HepG2 (cell line): ENCODE measurements around the gene SYT7. TPM values are rescaled to one million over a fixed set of nuclear protein-coding genes. Genes with fewer than 3 reads are reported as not detected.
A peak's percentile ranks its signal among the peaks of the same experiment; 100 is the strongest.

Experiments
- BHLHE40 ChIP-seq: IDR thresholded peaks from 2 replicates; pipeline ENCODE4 v1.6.1; 2011; ENCODE audit warnings: low read length, improper control_type of control experiment
- BRCA1 ChIP-seq: sonication (generic); formaldehyde crosslinking; IDR thresholded peaks from 2 replicates; pipeline ENCODE4 v1.4.0; 2020; ENCODE audit warnings: missing genetic modification reagents
- BRD4 ChIP-seq: sonication (generic); formaldehyde crosslinking; IDR thresholded peaks from 2 replicates; pipeline ENCODE4 v1.4.0; 2020; ENCODE audit warnings: missing genetic modification reagents
- CBFB ChIP-seq: sonication (generic); formaldehyde crosslinking; IDR thresholded peaks from 2 replicates; pipeline ENCODE4 v1.4.0; 2020; ENCODE audit warnings: missing genetic modification reagents
- FOSL1 ChIP-seq: sonication (generic); formaldehyde crosslinking; IDR thresholded peaks from 2 replicates; pipeline ENCODE4 v1.9.0; 2021; ENCODE audit warnings: missing genetic modification reagents, borderline replicate concordance
- FOXO4 ChIP-seq: sonication (generic); formaldehyde crosslinking; conservative IDR thresholded peaks from 2 replicates; pipeline ENCODE4 v1.8.1; 2023; ENCODE audit warnings: missing genetic modification reagents
- HNRNPLL ChIP-seq: fragments of 200-400 bp; formaldehyde crosslinking; IDR thresholded peaks from 2 replicates; pipeline ENCODE4 v1.6.1; 2017; ENCODE audit warnings: mild to moderate bottlenecking, low read depth, low read length; ENCODE audit not compliant: poor library complexity, severe bottlenecking
- HNRNPUL1 ChIP-seq: fragments of 200-400 bp; formaldehyde crosslinking; IDR thresholded peaks from 2 replicates; pipeline ENCODE4 v1.6.1; 2017; ENCODE audit warnings: low read depth, mild to moderate bottlenecking, low read length, moderate library complexity
- PRPF4 ChIP-seq: fragments of 200-400 bp; formaldehyde crosslinking; IDR thresholded peaks from 2 replicates; pipeline ENCODE4 v1.6.1; 2016; ENCODE audit warnings: low read length, low read depth; ENCODE audit not compliant: poor library complexity, severe bottlenecking
- RBM22 ChIP-seq: fragments of 200-400 bp; formaldehyde crosslinking; optimal IDR thresholded peaks from 2 replicates; pipeline ENCODE3; 2017; ENCODE audit warnings: mild to moderate bottlenecking, low read length, moderate library complexity
- RERE ChIP-seq: IDR thresholded peaks from 2 replicates; pipeline ENCODE4 v1.6.1; 2016; ENCODE audit warnings: low read depth, missing genetic modification reagents, missing compliant biosample characterization
- SKI ChIP-seq: fragments of 450-650 bp; IDR thresholded peaks from one replicate; pipeline ENCODE4 v1.6.1; 2018; ENCODE audit warnings: mild to moderate bottlenecking; ENCODE audit not compliant: partially characterized antibody
- SPEN ChIP-seq: sonication (generic); formaldehyde crosslinking; IDR thresholded peaks from 2 replicates; pipeline ENCODE4 v1.5.1; 2020; ENCODE audit warnings: low read depth, mild to moderate bottlenecking, missing genetic modification reagents
- ZMAT3 ChIP-seq: sonication (generic); formaldehyde crosslinking; conservative IDR thresholded peaks from 2 replicates; pipeline ENCODE4 v1.7.0; 2021; ENCODE audit warnings: missing genetic modification reagents
- ZNF34 ChIP-seq: sonication (generic); formaldehyde crosslinking; IDR thresholded peaks from 2 replicates; pipeline ENCODE4 v1.4.0; 2020; ENCODE audit warnings: mild to moderate bottlenecking, missing genetic modification reagents, borderline replicate concordance
- ZNF430 ChIP-seq: sonication (generic); formaldehyde crosslinking; IDR thresholded peaks from 2 replicates; pipeline ENCODE4 v1.9.0; 2021; ENCODE audit warnings: mild to moderate bottlenecking, missing genetic modification reagents
- ZSCAN31 ChIP-seq: sonication (generic); formaldehyde crosslinking; IDR thresholded peaks from 2 replicates; pipeline ENCODE4 v1.5.0; 2020; ENCODE audit warnings: low read depth, mild to moderate bottlenecking, missing genetic modification reagents
- polyA plus RNA-seq, 8 experiments: library from polyadenylated mRNA; depleted of rRNA in 3 of 8; stranded (reverse) in 7 of 8; unstranded in 1 of 8; fragments of >200 nt; fragmentation: Illumina TruSeq in 4 of 8; extraction: Trizol in 4 of 8; gene quantifications; 2 replicates each; pipeline versions ENCODE4 v1.2.1 to v1.2.3, GENCODE V29; 2011 to 2016; ENCODE audit warnings: low read depth in 4 of 8, missing spikeins in 1 of 8, mixed read lengths in 1 of 8; ENCODE audit not compliant: insufficient read depth in 1 of 8
- total RNA-seq, 5 experiments: library from RNA; depleted of rRNA; stranded (reverse); fragments of >200 nt; fragmentation: Illumina TruSeq; extraction: Trizol; gene quantifications; 2 replicates each; pipeline ENCODE4 v1.2.3, GENCODE V29; 2016; ENCODE audit warnings: low read depth in 1 of 5
- TF ChIP-seq, protein P1 (sequence below): sonication (generic); formaldehyde crosslinking; IDR thresholded peaks from 2 replicates; pipeline ENCODE4 v1.4.0; 2020; ENCODE audit warnings: mild to moderate bottlenecking, missing genetic modification reagents
- TF ChIP-seq, protein P2 (sequence below): sonication (generic); formaldehyde crosslinking; IDR thresholded peaks from 2 replicates; pipeline ENCODE4 v1.5.0; 2020; ENCODE audit warnings: mild to moderate bottlenecking, missing genetic modification reagents

Gene SYT7
- total and polyA plus RNA-seq, 2 of the 13 experiments (the other 11 are each of a cell fraction or from before 2014, with no cell fraction given), result 1.4 to 4.4 TPM

GRCh38 chr11:61577383-61578118, 3.3 kb downstream of the SYT7 start (continued):
- TF ChIP-seq RERE (no peak), RBM22 (no peak), CBFB (no peak), PRPF4 (no peak), ZMAT3 (no peak), SKI (no peak), FOSL1 (CRISPR knock-in tag) (no peak), HNRNPUL1 (no peak), ZSCAN31 (CRISPR knock-in tag) (peak; percentile 87), BRD4 (CRISPR knock-in tag) (no peak), ZNF430 (CRISPR knock-in tag) (no peak), BHLHE40 (peak; percentile 34; the same call in 1 of the 2 replicates), BRCA1 (CRISPR knock-in tag) (no peak), ZNF34 (CRISPR knock-in tag) (no peak), FOXO4 (CRISPR knock-in tag) (no peak), HNRNPLL (no peak), SPEN (CRISPR knock-in tag) (peak; percentile 44; the same call in 1 of the 2 replicates)
- TF ChIP-seq, protein P1, sequence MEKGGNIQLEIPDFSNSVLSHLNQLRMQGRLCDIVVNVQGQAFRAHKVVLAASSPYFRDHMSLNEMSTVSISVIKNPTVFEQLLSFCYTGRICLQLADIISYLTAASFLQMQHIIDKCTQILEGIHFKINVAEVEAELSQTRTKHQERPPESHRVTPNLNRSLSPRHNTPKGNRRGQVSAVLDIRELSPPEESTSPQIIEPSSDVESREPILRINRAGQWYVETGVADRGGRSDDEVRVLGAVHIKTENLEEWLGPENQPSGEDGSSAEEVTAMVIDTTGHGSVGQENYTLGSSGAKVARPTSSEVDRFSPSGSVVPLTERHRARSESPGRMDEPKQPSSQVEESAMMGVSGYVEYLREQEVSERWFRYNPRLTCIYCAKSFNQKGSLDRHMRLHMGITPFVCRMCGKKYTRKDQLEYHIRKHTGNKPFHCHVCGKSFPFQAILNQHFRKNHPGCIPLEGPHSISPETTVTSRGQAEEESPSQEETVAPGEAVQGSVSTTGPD (CRISPR knock-in tag), result no peak
- TF ChIP-seq, protein P2, sequence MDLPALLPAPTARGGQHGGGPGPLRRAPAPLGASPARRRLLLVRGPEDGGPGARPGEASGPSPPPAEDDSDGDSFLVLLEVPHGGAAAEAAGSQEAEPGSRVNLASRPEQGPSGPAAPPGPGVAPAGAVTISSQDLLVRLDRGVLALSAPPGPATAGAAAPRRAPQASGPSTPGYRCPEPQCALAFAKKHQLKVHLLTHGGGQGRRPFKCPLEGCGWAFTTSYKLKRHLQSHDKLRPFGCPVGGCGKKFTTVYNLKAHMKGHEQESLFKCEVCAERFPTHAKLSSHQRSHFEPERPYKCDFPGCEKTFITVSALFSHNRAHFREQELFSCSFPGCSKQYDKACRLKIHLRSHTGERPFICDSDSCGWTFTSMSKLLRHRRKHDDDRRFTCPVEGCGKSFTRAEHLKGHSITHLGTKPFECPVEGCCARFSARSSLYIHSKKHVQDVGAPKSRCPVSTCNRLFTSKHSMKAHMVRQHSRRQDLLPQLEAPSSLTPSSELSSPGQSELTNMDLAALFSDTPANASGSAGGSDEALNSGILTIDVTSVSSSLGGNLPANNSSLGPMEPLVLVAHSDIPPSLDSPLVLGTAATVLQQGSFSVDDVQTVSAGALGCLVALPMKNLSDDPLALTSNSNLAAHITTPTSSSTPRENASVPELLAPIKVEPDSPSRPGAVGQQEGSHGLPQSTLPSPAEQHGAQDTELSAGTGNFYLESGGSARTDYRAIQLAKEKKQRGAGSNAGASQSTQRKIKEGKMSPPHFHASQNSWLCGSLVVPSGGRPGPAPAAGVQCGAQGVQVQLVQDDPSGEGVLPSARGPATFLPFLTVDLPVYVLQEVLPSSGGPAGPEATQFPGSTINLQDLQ (CRISPR knock-in tag), result no peak
